HG02981 (cell line): ENCODE data around the gene KRT32.

Experiments
- ATAC-seq: cut with Tn5 transposase; IDR thresholded peaks from one replicate; pipeline ENCODE4 v1.9.1; 2021; ENCODE audit warnings: mild to moderate bottlenecking, moderate library complexity; ENCODE audit not compliant: unreplicated experiment

KRT32 gene

DNA sequence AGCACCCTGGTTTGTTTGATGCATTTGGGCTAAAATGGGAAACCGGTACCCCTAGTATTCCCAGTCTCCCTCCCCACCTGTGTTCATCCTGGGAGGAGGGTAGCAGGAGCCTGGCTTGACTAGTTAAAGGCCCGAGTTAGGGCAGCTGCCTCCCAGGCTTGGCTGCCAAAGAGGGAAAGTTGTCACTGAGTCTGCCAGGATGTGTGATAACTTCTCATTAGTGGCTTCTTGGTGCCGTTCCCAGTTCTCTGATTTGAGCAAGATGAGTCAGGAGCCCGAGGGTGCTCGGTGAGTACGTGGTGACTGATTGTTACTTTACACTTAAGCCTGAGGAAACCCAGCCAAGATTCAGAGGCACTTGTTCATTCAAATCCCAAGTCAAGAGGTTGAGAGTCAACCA is 2.5 kb downstream of the KRT32 start:
- ATAC-seq = no peak

DNA sequence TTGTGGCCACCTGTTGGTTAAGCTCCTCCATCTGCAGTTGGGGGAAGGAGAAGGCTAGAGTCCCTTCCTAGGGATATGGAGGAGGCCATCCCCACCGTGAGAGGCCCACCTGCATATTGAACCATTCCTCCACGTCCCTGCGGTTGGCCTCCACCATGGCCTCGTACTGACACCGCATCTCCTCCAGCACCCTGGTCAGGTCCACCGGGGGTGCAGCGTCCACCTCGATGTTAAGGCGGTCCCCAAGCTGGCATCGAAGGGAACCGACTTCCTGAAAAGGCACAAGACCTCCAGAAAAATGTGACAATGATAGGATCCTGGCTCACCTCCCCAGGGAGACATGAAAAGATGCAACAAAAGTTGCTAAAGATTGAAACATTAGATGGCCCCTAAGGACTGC is 3.0 kb downstream of the KRT32 start:
- ATAC-seq = no peak

DNA sequence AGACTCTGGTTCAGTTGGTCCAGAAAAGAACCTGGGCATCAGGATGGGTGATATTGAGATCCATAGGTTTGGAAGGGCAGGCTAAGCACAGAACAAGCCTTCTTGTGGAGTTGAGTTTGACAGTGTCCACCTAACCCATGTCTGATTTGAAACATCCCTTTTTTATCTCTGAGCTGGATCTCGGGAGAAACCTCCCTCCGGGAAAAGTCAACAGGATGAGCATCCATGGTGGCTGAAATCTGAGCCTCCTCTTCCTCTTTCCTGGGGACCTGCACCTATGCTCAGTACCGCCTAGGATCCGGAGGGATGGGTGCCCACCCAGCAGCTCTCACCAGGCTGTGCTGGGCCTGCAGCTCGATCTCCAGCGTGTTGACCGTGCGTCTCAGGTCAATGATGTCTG is 3.4 kb downstream of the KRT32 start:
- no peak for ATAC-seq

DNA sequence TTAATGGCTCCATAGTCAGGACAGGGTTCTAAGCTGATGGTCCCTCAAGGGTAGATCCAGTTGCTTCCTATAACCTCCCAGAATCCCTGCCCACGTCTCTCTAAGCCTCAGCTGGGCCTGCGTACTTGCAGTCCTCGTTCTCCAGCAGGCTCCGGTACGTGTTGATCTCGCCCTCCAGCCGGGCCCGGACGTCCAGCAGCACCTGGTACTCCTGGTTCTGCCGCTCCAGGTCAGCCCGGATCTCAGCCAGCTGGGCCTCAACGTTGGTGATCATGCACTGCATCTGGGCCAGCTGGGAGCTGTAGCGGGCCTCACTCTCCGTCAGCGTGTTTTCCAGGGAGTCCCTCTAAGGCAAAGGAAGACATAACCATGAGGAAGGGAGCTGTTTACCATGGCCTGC is 4.5 kb downstream of the KRT32 start:
- ATAC-seq = no peak

DNA sequence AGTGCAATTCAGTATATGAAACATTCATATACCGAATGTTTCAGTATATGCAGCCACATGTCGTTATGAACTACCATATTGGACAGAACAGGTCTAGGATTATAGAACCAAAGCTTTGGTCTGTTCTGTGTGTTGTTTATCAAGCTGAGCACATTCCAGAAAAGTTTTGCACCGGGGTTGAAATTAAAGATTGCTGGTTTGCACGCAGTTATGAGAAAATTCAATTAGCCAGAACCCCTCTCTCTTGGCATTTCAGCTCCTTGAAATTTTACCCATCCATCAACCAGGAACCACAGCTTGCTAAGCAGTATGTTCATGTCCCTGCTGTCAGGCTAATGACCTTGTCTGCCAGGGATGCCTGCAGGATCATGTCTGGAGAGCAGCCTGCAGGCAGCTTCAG is 9.5 kb downstream of the KRT32 start:
- ATAC-seq = no peak

DNA sequence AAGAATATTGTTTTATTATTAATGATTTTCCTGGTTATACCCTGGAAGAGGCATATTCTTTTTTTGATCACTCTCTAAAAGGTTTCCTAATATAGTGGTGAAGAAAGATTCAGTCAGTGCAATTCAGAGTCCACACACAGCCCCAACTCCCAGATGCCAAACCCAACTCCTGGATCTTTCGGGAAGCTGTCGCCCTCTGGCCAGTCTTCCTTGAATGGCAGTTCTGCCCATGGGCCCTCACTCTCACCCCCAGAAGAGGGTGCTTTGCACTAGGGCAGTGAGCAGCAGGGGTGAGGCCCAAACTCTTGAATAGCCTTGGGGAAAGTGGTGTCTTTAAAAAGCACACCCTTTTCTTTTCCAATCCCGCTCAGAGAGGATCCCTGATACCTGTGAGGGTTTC is 11.0 kb downstream of the KRT32 start:
- no peak for ATAC-seq

DNA sequence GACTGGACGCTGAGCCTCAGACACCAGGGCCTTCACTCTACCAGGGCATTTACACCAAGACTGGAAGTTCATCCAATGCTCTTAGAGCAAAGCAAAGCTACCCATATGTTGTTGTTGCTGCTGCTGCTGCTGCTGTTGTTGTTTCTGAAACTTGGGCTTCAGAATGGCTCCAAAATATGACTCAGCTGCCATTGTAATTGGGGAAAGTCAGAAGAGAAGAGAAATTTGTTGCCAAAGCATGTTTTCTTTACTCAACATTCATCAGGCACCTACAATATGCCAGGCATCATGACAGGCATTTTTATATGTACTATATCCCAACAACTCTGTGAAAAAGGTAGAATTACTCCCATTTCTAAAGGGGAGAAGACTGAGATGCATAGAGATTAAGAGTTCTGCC is 11.9 kb downstream of the KRT32 start:
- ATAC-seq = no peak

DNA sequence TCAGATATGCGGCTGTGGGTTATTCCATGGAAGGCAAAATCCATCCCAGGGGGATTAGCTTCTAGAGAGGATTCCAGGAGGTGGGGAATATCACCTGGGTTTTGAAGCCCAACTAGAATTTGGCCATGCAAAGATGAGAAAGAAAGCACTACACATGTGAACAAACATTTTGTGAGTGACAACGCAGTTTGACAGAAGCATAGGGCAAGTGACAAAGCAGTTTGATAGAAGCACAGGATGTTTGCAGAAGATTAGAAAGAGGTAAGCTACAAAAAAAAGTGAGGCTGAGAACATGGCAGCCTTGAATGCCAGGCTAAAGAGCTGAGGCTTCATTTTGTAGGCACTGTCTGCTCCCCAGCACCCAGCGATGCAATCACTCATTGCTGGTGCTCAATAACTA is 14.1 kb downstream of the KRT32 start:
- no peak for ATAC-seq

DNA sequence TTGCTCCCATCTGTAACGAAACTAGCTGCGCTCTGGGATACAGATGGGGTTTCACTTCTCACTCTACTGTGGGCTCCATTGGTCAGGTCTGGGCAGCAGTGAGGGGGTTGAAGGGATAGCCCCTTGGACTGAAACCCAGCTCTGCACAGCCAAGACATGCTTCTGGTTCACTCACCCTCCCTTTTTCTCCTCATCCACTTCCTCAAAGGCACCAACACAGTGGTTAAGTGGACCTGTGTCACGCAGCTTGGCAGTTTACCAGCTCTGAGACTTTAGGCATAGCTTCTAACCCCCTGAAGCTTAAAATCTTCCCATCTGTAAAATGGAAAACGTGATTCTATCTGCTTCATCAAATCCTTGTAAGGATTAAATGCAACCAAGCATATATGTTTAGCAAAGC is 14.9 kb downstream of the KRT32 start:
- no peak for ATAC-seq

DNA sequence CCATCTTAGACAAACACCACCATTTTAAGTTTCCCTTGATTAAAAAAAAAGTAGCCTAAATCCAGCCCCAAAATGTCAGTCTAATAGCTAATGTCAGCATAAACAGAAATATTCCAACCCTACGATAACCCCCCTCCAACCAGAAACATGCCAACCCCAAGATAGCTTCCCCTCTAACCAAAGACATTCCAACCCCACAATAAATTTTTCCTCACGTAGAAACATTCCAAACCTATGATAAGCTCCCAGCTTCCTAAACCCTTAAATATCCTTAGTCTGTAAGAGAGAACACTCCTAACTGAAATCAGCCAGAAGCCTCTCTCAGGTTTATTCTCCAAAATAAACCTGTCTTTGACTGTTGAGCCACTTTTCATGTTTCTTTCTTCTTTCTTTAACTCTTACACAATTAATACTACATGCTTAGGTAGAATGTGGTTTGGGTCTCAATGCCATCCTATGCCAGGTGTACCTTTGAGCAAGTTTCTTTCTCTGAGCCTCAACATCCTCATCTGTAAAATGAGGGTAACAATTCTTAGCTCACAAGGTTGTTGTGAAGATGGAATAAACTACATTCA is 15.9 kb downstream of the KRT32 start:
- ATAC-seq = no peak

DNA sequence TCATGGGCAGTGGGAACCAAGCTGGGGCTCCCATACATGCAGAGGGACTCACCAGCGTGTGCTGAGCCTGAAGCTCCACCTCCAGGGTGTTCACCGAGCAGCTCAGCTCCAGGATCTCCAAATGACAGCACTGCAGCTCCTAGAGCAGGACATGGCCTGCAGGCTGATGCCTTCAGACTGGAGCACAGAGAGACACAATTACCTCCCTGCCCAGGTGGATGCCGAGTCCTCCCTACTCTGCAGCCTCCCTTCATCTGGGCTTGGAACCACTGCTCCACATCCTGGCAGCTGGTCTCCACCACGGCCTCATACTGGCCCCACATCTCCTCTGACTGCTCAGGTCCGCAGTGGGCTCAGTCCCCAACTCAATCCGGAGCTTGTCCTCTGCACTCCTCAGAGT is 18.2 kb downstream of the KRT32 start:
- no peak for ATAC-seq

DNA sequence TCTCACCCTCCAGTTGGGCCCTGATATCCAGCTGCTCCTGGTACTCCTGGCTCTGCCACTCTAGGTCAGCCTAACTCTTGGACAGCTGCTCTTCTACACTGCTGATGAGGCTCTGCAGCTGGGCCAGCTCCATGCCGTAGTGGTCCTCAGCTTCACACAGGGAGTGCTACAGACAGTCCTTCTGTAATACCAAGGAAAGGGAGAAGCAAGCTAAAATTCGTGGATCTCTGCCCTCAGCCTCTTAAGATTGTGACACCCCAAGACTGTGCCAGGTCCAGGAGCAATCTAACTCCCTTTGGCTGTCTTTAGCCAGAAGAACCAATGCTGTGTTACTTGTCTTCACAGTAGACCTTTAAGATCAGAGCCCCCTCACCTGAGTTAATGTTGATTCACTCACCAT is 18.7 kb downstream of the KRT32 start:
- ATAC-seq = no peak

DNA sequence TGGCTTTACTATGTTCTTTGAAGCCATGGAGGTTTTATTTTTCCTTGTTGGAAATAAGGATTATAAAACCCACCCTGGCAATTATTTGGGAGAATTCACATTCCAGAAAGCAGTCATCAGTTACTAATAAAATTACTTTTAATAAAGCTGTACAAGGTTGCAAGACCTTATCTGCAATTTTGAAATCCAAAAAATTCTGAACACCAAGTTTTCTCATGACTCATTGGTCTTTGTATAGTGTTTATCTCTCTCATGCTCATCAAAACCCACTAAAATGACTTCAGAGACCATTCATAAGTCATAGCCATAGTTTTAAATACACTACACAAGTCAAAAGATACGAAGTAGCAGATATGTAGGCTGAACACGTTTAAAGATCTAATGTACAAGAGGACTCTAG is 20.4 kb downstream of the KRT32 start:
- no peak for ATAC-seq

DNA sequence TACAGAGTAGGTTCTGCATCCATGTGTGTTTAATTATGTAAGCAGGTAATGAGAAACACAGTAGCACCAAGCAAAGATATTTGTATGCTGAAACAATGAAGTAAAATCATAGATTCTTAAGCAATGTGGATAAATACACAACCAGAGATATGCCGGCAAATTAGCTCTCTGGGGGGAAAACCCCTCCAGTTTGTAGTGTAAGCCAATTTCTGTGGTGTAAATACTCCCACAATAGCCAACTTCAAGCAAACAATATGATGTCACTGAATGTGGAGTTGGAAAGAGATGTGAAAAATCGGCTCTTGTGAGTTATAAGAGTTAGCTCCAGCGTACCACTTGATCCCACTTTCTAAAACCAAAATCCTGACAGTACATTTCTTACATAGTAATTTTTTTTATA is 22.5 kb downstream of the KRT32 start:
- no peak for ATAC-seq

DNA sequence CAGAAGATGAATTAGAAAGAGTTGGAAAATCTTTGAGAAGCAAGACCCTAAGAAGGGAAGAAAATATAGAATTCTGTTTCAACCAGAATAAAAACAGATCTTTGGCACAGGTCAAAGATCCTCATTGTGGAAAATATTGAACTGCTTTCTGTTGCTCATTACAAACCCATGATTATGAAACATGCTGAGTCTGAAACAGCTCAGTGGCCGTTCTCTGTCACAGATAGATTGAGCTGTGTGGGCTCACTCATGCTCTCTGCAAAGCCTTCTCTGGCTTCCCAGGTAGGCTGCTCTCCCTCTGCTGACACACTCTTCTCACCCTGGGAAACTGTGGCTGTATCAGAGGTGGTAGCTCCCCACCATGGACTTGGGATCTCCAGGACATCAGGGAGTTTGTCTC is 23.0 kb downstream of the KRT32 start:
- ATAC-seq = no peak

DNA sequence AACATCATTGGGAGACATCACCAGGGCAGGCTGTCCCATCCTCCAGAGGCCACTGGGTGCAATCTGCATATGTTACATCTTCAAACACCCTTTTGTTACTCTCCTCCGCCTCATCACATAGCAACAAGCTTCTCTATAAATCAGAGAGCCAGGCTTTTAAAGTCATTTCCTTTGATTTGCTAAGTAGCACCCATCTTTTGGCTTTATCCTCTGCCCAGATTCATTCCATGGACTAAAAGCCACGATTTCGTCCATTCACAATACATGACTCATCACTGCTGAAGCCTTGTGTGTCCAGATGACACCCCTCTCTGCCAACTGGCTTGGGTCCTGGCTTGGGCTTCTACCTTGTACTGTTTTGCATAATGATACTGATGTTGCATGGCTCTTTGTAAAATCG is 24.4 kb downstream of the KRT32 start:
- ATAC-seq = no peak

DNA sequence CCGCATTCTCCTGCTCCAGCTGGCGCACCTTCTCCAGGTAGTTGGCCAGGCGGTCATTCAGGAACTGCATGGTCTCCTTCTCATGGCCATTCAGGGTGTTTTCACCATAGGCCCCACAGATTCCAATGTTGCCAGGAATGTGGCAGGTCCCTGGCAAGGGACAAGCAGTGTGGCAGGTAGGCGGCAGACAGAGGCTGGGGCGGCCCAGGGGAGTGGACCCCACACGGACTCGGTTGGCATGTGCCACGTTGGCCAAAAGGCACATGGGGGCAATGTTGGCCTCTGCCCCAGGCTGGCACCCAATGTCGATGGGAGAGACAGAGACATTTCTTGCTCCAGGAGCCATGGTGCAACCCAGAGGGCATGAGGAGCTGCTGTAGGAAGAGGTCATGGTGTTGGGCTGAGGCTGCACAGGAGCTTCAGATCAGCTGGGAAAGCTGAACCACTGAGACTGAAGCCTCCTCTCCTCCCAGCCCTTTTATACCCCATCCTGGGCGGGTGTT is 26.6 kb downstream of the KRT32 start, which contains the start of gene KRT38:
Gene KRT38, minus strand, starts transcription at position 453 of the 503 bp plus-strand sequence. Its CDS starts 62 bp downstream, at position 391.
- ATAC-seq = no peak

DNA sequence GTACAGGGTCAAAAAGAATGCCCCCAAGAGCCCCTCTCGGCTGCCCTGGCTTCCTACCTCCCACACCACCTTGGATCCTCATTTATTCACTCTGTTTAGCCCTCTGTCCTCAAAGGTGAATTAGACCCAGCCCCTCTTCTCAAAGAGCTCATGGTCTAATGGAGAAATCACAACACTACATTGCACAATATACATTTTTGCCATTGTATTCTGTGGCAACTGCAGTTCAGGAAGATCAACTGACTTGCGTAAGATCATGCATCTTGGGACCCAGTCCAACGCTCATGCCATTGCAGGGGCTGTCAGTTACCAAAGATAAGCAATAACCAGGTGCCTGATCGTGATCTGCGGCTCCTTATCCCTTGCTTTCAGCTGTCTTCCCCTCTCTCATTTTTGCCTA is 27.8 kb downstream of the KRT32 start:
- no peak for ATAC-seq

DNA sequence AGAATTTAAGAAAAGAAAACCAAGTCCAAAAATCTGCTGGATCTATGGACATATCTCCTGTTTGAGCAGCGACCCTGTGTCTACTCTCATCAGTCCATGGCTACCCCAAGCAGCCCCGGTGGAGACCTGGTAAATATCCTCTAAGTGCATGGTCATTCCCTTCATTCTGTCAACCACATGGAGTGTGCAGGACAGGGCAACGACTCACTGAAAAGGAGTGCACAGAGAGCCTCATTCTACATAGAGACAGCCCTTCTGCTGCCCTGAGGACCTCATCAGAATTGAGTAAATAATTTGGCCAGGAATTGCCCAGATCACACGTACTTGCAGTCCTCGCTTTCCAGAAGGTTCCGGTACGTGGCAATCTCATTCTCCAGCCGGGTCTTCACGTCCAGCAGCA is 29.4 kb downstream of the KRT32 start:
- no peak for ATAC-seq

DNA sequence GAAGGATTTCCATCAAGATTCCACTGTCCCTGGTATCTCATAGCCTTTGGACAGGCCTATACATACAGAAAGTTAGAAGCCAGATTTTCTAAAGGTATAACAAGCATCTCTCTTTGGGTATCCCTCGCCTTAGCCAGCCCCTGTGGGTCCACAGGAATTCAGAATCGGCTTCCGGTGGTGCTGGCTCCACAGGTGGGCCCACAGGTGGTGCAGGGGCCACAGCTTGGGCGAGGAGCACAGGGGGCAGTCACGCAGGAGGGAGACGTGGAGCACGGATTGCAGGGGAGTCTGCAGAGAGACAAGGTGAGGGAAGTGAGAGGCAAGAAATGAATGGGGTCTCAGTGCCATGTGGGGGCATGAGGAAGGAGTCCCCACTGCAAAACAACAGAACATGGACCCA is 29.9 kb downstream of the KRT32 start:
- no peak for ATAC-seq

DNA sequence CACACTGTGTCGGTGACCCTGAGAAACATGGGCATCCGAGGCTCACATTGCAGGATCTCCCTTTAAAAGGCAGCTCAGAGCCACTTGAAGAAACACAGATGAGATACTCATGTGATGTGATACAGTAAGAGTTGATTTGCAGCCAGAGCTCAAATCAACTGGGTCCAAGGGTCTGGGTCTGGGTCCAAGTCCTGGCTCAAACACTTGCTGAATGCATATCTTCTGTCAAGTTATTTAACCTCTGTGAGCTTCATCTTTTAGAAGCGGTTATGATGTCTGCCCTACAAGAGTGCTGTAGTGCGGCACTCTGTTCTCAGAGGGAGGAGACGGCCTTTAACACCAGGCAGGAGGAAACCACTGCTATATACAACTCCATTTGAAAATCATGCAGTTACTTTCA is 32.8 kb downstream of the KRT32 start:
- no peak for ATAC-seq

DNA sequence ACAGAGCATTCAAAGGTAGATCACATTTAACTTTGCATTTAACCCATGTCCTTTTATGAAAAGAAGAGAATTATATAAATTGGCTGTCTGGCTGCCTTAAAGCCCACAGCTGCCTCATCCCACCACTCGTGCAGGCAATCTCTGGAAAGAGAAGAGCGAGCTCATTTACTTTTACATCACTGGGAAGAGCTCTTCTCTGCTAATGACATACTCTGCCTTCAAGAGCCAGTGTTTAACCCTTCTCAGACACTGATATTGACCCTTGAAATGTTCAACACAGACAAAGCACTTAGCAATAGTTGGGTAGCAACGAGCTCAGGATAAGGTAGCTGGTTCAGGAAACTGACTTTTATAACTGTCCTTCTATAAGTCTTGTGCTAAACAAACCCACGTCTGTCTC is 33.2 kb downstream of the KRT32 start:
- no peak for ATAC-seq

DNA sequence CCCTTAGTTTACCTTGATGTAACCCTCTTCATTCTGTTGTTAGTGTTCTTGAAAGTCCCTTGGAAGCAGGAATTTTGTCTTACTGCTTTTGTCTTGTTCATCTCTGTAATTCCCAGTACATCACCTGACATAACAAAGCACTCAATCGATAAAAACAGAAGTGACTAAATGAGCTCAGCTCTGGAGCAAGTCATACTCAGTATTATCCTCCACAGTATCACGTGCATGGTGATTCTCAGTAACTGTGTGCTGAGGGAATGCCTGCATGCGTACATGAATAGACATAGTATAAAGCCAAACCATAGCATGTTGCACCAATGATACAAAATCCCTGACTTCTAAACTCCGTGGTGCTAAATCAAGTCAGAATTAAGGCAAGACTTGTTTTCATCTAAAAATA is 33.6 kb downstream of the KRT32 start:
- ATAC-seq = no peak
